ENCODE data around the gene DDX5. TPM values are rescaled to one million over a fixed set of nuclear protein-coding genes. Genes with fewer than 3 reads are reported as not detected.
A peak's percentile ranks its signal among the peaks of the same experiment; 100 is the strongest.

The DDX5 gene
- total and polyA plus RNA-seq, 2 of the 13 experiments (the other 11 are each of a cell fraction or from before 2014, with no cell fraction given), result 503 to 684 TPM

GRCh38 chr17:64505340-64506200 lies 519 bp downstream of the DDX5 start (continued):
- peak; percentile 45; the same call in 1 of the 2 replicates for TF ChIP-seq ZNF609 (CRISPR knock-in tag; IDR thresholded peaks at IDR 0.05; ENCODE audit: borderline replicate concordance)
- TF ChIP-seq PRDM15 (CRISPR knock-in tag; IDR thresholded peaks at IDR 0.05), result no peak; the same call in 1 of the 2 replicates
- TF ChIP-seq ELK4 (CRISPR knock-in tag; IDR thresholded peaks at IDR 0.05; ENCODE audit: borderline replicate concordance), result no peak
- TF ChIP-seq TCF7 (IDR thresholded peaks at IDR 0.05; ENCODE audit: low read depth), result peak; percentile 49; the same call in 1 of the 2 replicates
- no peak for TF ChIP-seq ZNF790 (CRISPR knock-in tag; IDR thresholded peaks at IDR 0.05; ENCODE audit: borderline replicate concordance)
- peak; percentile 11; the same call in 1 of the 2 replicates for TF ChIP-seq ZBTB21 (CRISPR knock-in tag; IDR thresholded peaks at IDR 0.05)
- no peak; the same call in none of the 2 replicates for TF ChIP-seq CAMTA2 (CRISPR knock-in tag; IDR thresholded peaks at IDR 0.05; ENCODE audit: borderline replicate concordance)
- peak; percentile 87 for TF ChIP-seq MAX (IDR thresholded peaks at IDR 0.05)
- TF ChIP-seq SRY (CRISPR knock-in tag; IDR thresholded peaks at IDR 0.05), result no peak; the same call in none of the 2 replicates
- 0 out of 2 replicates have a peak, but pooled peaks have one; percentile 61 for TF ChIP-seq ZNF776 (CRISPR knock-in tag; IDR thresholded peaks at IDR 0.05)
- no peak; the same call in 1 of the 2 replicates for TF ChIP-seq ZNF605 (CRISPR knock-in tag; IDR thresholded peaks at IDR 0.05)
- 0 out of 2 replicates have a peak, but pooled peaks have one; percentile 31 for TF ChIP-seq ZBTB44 (CRISPR knock-in tag; IDR thresholded peaks at IDR 0.05)
- no peak; the same call in 1 of the 2 replicates for TF ChIP-seq ZMAT3 (CRISPR knock-in tag; conservative IDR thresholded peaks at IDR 0.05)
- TF ChIP-seq NFYC (CRISPR knock-in tag; IDR thresholded peaks at IDR 0.05), result no peak
- no peak for TF ChIP-seq ADNP (CRISPR knock-in tag; IDR thresholded peaks at IDR 0.05)
- TF ChIP-seq MATR3 (CRISPR knock-in tag; IDR thresholded peaks at IDR 0.05), result no peak

All from HepG2 (cell line).